Neural cell (in vitro differentiated cells): ENCODE results near the gene PRR15L. TPM values are rescaled to one million over a fixed set of nuclear protein-coding genes. Genes with fewer than 3 reads are reported as not detected.
A peak's percentile ranks its signal among the peaks of the same experiment; 100 is the strongest.

Experiments used
- H2AFZ ChIP-seq: fragments of 200-600, 300-800 bp; sonication (generic), shearing (Covaris generic); 2 replicates; pipeline ENCODE4 v1.6.0; 2014; ENCODE audit warnings: low read depth, mild to moderate bottlenecking, antibody characterized with exemption, low read length, moderate library complexity
- H3F3A ChIP-seq: fragments of 200-600 bp; shearing (Covaris generic); 2 replicates; pipeline ENCODE4 v1.6.1; 2016; ENCODE audit warnings: mild to moderate bottlenecking, moderate library complexity, mixed read lengths, antibody characterized with exemption, low read length; ENCODE audit not compliant: insufficient read depth, poor library complexity, severe bottlenecking
- H3K27ac ChIP-seq: fragments of 200-600, 300-800 bp; sonication (generic), shearing (Covaris generic); 2 replicates; pipeline ENCODE4 v1.5.1; 2014; ENCODE audit warnings: mild to moderate bottlenecking, low read length, moderate library complexity
- H3K27me3 ChIP-seq: fragments of 300-800, 200-600 bp; sonication (generic), shearing (Covaris generic); 2 replicates; pipeline ENCODE4 v1.6.0; 2014; ENCODE audit warnings: mild to moderate bottlenecking, low read depth, low read length, moderate library complexity; ENCODE audit not compliant: insufficient read depth
- H3K36me3 ChIP-seq: fragments of 300-800, 200-600 bp; sonication (generic), shearing (Covaris generic); 2 replicates; pipeline ENCODE4 v1.5.1; 2014; ENCODE audit warnings: mild to moderate bottlenecking, antibody characterized with exemption, low read length, moderate library complexity; ENCODE audit not compliant: insufficient read depth
- H3K4me2 ChIP-seq: fragments of 300-800, 200-600 bp; sonication (generic), shearing (Covaris generic); 2 replicates; pipeline ENCODE4 v1.6.0; 2014; ENCODE audit warnings: mild to moderate bottlenecking, low read length
- H3K4me3 ChIP-seq: fragments of 300-800, 200-600 bp; sonication (generic), shearing (Covaris generic); 2 replicates; pipeline ENCODE4 v1.5.1; 2014; ENCODE audit warnings: mild to moderate bottlenecking, low read length, moderate library complexity
- H3K79me2 ChIP-seq: fragments of 200-600 bp; shearing (Covaris generic); replicated peaks from 2 replicates; pipeline ENCODE4 v1.6.0; 2014; ENCODE audit warnings: mild to moderate bottlenecking, low read length, moderate library complexity; ENCODE audit not compliant: insufficient read depth
- H3K9ac ChIP-seq: fragments of 300-800, 200-600 bp; sonication (generic), shearing (Covaris generic); 2 replicates; pipeline ENCODE4 v1.6.1; 2016; ENCODE audit warnings: mild to moderate bottlenecking, low read length, mixed read lengths
- H3K9me2 ChIP-seq: fragments of 200-600 bp; shearing (Covaris generic); 2 replicates; pipeline ENCODE4 v1.6.1; 2016; ENCODE audit warnings: mild to moderate bottlenecking, low read length, mixed read lengths; ENCODE audit not compliant: insufficient read depth
- H3K9me3 ChIP-seq: fragments of 200-600, 300-800 bp; sonication (generic), shearing (Covaris generic); 2 replicates; pipeline ENCODE4 v1.6.1; 2016; ENCODE audit warnings: mild to moderate bottlenecking, mixed run types, low read length, moderate library complexity, mixed read lengths
- H4K20me1 ChIP-seq: fragments of 200-600 bp; shearing (Covaris generic); 2 replicates; pipeline ENCODE4 v1.6.1; 2016; ENCODE audit warnings: mild to moderate bottlenecking, mixed run types; ENCODE audit not compliant: insufficient read depth
- EP300 ChIP-seq: fragments of 450-650 bp; conservative IDR thresholded peaks from 2 replicates; pipeline ENCODE4 v1.6.1; 2014; ENCODE audit warnings: antibody characterized with exemption, mild to moderate bottlenecking, moderate library complexity; ENCODE audit not compliant: poor library complexity, severe bottlenecking
- EZH2 ChIP-seq: fragments of 200-600, 300-800 bp; shearing (Covaris generic), sonication (generic); IDR thresholded peaks from 2 replicates; pipeline ENCODE4 v1.6.1; 2014; ENCODE audit warnings: antibody characterized with exemption, low read length, borderline replicate concordance, mild to moderate bottlenecking; ENCODE audit not compliant: insufficient read depth, poor library complexity, severe bottlenecking
- MXI1 ChIP-seq: fragments of 450-650 bp; conservative IDR thresholded peaks from 2 replicates; pipeline ENCODE4 v1.6.1; 2014; ENCODE audit warnings: antibody characterized with exemption, mild to moderate bottlenecking; ENCODE audit not compliant: poor library complexity, severe bottlenecking
- POLR2AphosphoS5 ChIP-seq: IDR thresholded peaks from 2 replicates; pipeline ENCODE4 v1.6.1; 2012
- RAD21 ChIP-seq: fragments of 450-650 bp; conservative IDR thresholded peaks from 2 replicates; pipeline ENCODE4 v1.6.1; 2014; ENCODE audit warnings: antibody characterized with exemption, mild to moderate bottlenecking, moderate library complexity
- SMC3 ChIP-seq: fragments of 450-650 bp; conservative IDR thresholded peaks from 2 replicates; pipeline ENCODE4 v1.6.1; 2014; ENCODE audit warnings: antibody characterized with exemption, mild to moderate bottlenecking, moderate library complexity; ENCODE audit not compliant: poor library complexity
- TAF1 ChIP-seq: IDR thresholded peaks from 2 replicates; pipeline ENCODE4 v1.6.1; 2012; ENCODE audit warnings: low read depth
- polyA minus RNA-seq: library from RNA; depleted of rRNA, polyadenylated mRNA; stranded (reverse); fragments of >200 nt; gene quantifications from 2 replicates; pipeline ENCODE4 v1.2.3, GENCODE V29; 2014
- polyA plus RNA-seq: library from polyadenylated mRNA; depleted of rRNA; stranded (reverse); fragments of >200 nt; gene quantifications from 2 replicates; pipeline ENCODE4 v1.2.3, GENCODE V29; 2014
- TF ChIP-seq, protein P1 (sequence below): fragments of 450-650 bp; IDR thresholded peaks from 2 replicates; pipeline ENCODE4 v1.5.1; 2014; ENCODE audit warnings: antibody characterized with exemption, mild to moderate bottlenecking, moderate library complexity; ENCODE audit not compliant: poor library complexity, severe bottlenecking
- TF ChIP-seq, protein P2 (sequence below): IDR thresholded peaks from 2 replicates; pipeline ENCODE4 v1.6.1; 2012; ENCODE audit warnings: borderline replicate concordance

PRR15L gene, protein sequence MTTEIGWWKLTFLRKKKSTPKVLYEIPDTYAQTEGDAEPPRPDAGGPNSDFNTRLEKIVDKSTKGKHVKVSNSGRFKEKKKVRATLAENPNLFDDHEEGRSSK
- polyA plus RNA-seq: not detected in 2 replicates
- not detected in 2 replicates for polyA minus RNA-seq

DNA sequence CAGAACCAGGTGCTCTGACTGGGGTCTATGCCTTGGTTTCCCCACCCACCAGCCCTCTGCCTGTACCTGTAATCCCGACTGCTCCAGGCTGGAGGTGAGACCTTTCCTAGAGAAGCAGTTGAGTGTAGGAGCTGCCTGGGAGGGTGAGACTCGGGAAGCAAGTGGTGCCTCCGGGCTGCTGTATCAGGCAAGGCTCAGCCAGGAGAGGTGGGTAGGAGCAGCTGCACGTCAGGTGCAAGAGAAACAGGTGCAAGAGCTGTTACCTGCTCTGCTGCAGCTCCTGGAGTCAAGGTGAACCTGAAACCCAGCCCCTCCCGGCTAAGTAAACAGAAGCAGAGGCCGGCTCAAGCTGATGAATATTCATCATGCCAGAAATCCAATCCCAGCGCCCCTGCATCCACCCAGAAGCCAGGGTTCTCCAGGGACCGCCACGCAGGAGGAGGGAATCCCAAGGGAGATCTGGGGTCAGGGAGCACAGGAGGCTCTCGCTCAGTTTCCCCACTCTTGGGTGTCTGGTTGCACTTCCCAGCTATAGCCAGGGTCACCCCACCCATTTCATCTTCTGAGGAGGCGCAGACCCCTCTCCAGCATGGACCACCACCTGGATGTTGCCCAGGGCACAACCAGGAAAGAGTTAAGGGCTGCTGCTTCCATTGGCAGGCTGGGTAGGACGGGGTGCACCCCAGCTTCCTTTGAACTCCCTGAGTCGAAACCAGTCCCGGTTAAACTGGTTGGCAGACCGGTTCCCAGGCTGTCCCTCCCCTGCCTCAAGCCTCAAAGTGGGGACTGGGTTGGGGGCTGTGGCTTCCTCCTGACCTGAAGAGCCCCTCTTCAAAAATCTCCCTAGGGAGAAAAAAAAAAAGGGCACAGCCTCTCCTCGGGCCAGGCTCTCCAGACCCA lies at the start of gene PRR15L:
Gene PRR15L (minus strand): TSS at position 293 of the 900 bp plus-strand sequence. CDS start 4,649 bp downstream, outside the sequence.
- H3K36me3 ChIP-seq: no peaks in the 10 kb centered on the region
- no peak within 1 kb of the TSS for H3K4me2 ChIP-seq
- H3K9me3 ChIP-seq: no peaks in the 10 kb centered on the region
- H3K9me2 ChIP-seq: no peaks in the 10 kb centered on the region
- no peak within 1 kb of the TSS for H3K27ac ChIP-seq
- H3K27me3 ChIP-seq: no peaks in the 10 kb centered on the region
- H3K9ac ChIP-seq: no peak within 1 kb of the TSS
- no peak within 1 kb of the TSS for H2AFZ ChIP-seq
- H3K79me2 ChIP-seq: no peaks in the 10 kb centered on the region
- no peak within 1 kb of the TSS for H3K4me3 ChIP-seq
- TF ChIP-seq EZH2 (no peak), RAD21 (no peak), SMC3 (no peak), TAF1 (no peak), POLR2AphosphoS5 (no peak), EP300 (no peak), MXI1 (no peak)
- TF ChIP-seq, protein P1, sequence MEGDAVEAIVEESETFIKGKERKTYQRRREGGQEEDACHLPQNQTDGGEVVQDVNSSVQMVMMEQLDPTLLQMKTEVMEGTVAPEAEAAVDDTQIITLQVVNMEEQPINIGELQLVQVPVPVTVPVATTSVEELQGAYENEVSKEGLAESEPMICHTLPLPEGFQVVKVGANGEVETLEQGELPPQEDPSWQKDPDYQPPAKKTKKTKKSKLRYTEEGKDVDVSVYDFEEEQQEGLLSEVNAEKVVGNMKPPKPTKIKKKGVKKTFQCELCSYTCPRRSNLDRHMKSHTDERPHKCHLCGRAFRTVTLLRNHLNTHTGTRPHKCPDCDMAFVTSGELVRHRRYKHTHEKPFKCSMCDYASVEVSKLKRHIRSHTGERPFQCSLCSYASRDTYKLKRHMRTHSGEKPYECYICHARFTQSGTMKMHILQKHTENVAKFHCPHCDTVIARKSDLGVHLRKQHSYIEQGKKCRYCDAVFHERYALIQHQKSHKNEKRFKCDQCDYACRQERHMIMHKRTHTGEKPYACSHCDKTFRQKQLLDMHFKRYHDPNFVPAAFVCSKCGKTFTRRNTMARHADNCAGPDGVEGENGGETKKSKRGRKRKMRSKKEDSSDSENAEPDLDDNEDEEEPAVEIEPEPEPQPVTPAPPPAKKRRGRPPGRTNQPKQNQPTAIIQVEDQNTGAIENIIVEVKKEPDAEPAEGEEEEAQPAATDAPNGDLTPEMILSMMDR: no peak
- TF ChIP-seq, protein P2, sequence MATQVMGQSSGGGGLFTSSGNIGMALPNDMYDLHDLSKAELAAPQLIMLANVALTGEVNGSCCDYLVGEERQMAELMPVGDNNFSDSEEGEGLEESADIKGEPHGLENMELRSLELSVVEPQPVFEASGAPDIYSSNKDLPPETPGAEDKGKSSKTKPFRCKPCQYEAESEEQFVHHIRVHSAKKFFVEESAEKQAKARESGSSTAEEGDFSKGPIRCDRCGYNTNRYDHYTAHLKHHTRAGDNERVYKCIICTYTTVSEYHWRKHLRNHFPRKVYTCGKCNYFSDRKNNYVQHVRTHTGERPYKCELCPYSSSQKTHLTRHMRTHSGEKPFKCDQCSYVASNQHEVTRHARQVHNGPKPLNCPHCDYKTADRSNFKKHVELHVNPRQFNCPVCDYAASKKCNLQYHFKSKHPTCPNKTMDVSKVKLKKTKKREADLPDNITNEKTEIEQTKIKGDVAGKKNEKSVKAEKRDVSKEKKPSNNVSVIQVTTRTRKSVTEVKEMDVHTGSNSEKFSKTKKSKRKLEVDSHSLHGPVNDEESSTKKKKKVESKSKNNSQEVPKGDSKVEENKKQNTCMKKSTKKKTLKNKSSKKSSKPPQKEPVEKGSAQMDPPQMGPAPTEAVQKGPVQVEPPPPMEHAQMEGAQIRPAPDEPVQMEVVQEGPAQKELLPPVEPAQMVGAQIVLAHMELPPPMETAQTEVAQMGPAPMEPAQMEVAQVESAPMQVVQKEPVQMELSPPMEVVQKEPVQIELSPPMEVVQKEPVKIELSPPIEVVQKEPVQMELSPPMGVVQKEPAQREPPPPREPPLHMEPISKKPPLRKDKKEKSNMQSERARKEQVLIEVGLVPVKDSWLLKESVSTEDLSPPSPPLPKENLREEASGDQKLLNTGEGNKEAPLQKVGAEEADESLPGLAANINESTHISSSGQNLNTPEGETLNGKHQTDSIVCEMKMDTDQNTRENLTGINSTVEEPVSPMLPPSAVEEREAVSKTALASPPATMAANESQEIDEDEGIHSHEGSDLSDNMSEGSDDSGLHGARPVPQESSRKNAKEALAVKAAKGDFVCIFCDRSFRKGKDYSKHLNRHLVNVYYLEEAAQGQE: no peak
- no peaks in the 10 kb centered on the region for H4K20me1 ChIP-seq
- no peaks in the 10 kb centered on the region for H3F3A ChIP-seq

DNA sequence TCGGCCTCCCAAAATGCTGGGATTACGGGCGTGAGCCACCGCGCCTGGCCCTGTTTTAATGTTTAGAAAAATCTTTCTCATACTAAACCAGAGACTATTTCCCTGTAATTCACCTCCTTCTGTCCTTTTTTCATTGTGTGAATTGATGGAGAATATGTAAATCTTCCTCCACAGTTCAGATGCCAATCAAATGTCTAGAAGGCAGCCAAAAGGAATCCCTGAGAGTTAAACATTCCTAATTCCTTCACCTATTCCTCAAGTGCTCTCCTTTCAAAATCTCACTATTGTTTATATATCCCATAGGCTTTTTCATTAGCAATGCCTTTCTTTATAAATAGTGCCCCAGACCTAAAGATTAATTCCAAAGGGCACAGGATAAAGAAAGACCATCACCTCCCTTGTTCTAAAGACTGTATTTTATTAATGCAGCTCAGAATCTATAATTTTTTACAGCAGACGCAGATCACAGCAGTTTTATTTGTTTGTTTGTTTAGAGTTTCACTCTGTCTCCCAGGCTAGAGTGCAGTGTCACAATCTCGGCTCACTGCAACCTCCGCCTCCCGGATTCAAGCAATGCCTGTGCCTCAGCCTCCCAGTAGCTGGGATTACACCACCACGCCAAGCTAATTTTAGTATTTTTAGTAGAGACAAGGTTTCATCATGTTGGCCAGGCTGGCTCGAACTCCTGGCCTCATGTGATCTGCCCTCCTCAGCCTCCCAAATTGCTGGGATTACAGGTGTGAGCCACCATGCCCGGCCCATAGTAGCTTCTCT lies 49.4 kb upstream of the PRR15L start:
- peak; percentile 16 for TF ChIP-seq EP300
- no peak for TF ChIP-seq EZH2
- TF ChIP-seq, protein P1: no peak
- Histone ChIP-seq H3K9ac (no peak overlapping the region), H3F3A (peaks cover 8% of the 10 kb centered on the region), H3K79me2 (no peaks in the 10 kb centered on the region), H2AFZ (no peak overlapping the region), H4K20me1 (no peaks in the 10 kb centered on the region), H3K4me3 (no peak overlapping the region), H3K4me2 (no peak overlapping the region), H3K27ac (peak overlapping the region; percentile 64), H3K27me3 (no peaks in the 10 kb centered on the region), H3K36me3 (no peaks in the 10 kb centered on the region), H3K9me3 (no peaks in the 10 kb centered on the region), H3K9me2 (no peaks in the 10 kb centered on the region)
